CD14-positive monocyte (primary cell): ENCODE measurements around the gene USP34. TPM values are rescaled to one million over a fixed set of nuclear protein-coding genes. Genes with fewer than 3 reads are reported as not detected.

Experiments used
- DNase-seq, 3 donors: peaks; one replicate each; pipeline ENCODE4 v3.0.0-alpha.2; 2011 to 2022
- H2AFZ ChIP-seq: 2 replicates; pipeline ENCODE4 v1.6.0; 2012; ENCODE audit warnings: mild to moderate bottlenecking, low read depth, low read length, inconsistent platforms; ENCODE audit not compliant: insufficient read depth, poor library complexity, severe bottlenecking
- H3K27ac ChIP-seq, 2 donors: 1 replicate in 1 of 2; 2 replicates in 1 of 2; pipeline ENCODE4 v1.5.1; 2012 to 2013; ENCODE audit warnings: low read length in 2 of 2, control low read depth in 1 of 2, inconsistent platforms in 1 of 2, low read depth in 1 of 2, mild to moderate bottlenecking in 1 of 2
- H3K27me3 ChIP-seq, 2 donors: one replicate each; pipeline versions ENCODE4 v1.6.0 to v1.6.1; 2011 to 2013; ENCODE audit warnings: low read length in 2 of 2; ENCODE audit not compliant: control insufficient read depth in 2 of 2, insufficient read depth in 2 of 2
- H3K36me3 ChIP-seq, 2 donors: replicated peaks in 1 of 2; 1 replicate in 1 of 2; 2 replicates in 1 of 2; pipeline versions ENCODE4 v1.5.1 to v1.6.1; 2012 to 2013; ENCODE audit warnings: low read length in 2 of 2, control low read depth in 1 of 2, inconsistent platforms in 1 of 2, mild to moderate bottlenecking in 1 of 2; ENCODE audit not compliant: insufficient read depth in 2 of 2, control insufficient read depth in 1 of 2
- H3K4me1 ChIP-seq, 2 donors: 1 replicate in 1 of 2; 2 replicates in 1 of 2; pipeline versions ENCODE4 v1.5.1 to v1.6.1; 2012 to 2013; ENCODE audit warnings: low read length in 2 of 2, control low read depth in 1 of 2, inconsistent platforms in 1 of 2, mild to moderate bottlenecking in 1 of 2, moderate library complexity in 1 of 2; ENCODE audit not compliant: insufficient read depth in 2 of 2, control insufficient read depth in 1 of 2
- H3K4me2 ChIP-seq: replicated peaks from 2 replicates; pipeline ENCODE3; 2012; ENCODE audit warnings: low read length, moderate library complexity, mild to moderate bottlenecking; ENCODE audit not compliant: poor library complexity, severe bottlenecking; ENCODE audit errors: extremely low read depth
- H3K4me3 ChIP-seq, 3 experiments: fragments of 200-600 bp in 1 of 3; sonication (generic) in 1 of 3; replicated peaks in 1 of 3; 1 replicate in 2 of 3; 2 replicates in 1 of 3; pipeline ENCODE4 v1.5.1; 2011 to 2013; ENCODE audit warnings: low read length in 3 of 3, mild to moderate bottlenecking in 3 of 3, control low read depth in 2 of 3, low read depth in 2 of 3, inconsistent platforms in 1 of 3, moderate library complexity in 1 of 3
- H3K79me2 ChIP-seq: 2 replicates; pipeline ENCODE4 v1.6.0; 2012; ENCODE audit warnings: mild to moderate bottlenecking, control low read depth, inconsistent platforms, low read length, moderate library complexity; ENCODE audit not compliant: insufficient read depth
- H3K9ac ChIP-seq: 2 replicates; pipeline ENCODE4 v1.6.0; 2017; ENCODE audit warnings: low read length, mild to moderate bottlenecking; ENCODE audit not compliant: insufficient read depth, poor library complexity, severe bottlenecking
- H3K9me3 ChIP-seq, 2 donors: replicated peaks in 1 of 2; 1 replicate in 1 of 2; 2 replicates in 1 of 2; pipeline versions ENCODE4 v1.5.1 to v1.6.1; 2012 to 2013; ENCODE audit warnings: low read length in 2 of 2, control low read depth in 1 of 2; ENCODE audit not compliant: control insufficient read depth in 1 of 2, insufficient read depth in 1 of 2
- H4K20me1 ChIP-seq: 2 replicates; pipeline ENCODE4 v1.6.0; 2012; ENCODE audit warnings: mild to moderate bottlenecking, low read length, control low read depth, moderate library complexity; ENCODE audit not compliant: insufficient read depth
- H3K27ac Mint-ChIP-seq, 7 donors: one replicate each; pipeline ENCODE4 v1.8.0; 2020; ENCODE audit warnings: mild to moderate bottlenecking in 7 of 7, mixed read lengths in 7 of 7, moderate library complexity in 6 of 7, inconsistent platforms in 2 of 7
- H3K27me3 Mint-ChIP-seq, 3 donors: one replicate each; pipeline ENCODE4 v1.8.0; 2021 to 2022; ENCODE audit warnings: low read depth in 3 of 3, mild to moderate bottlenecking in 3 of 3, mixed read lengths in 3 of 3, moderate library complexity in 3 of 3, inconsistent platforms in 1 of 3
- H3K36me3 Mint-ChIP-seq, 2 donors: one replicate each; pipeline ENCODE4 v1.8.0; 2020; ENCODE audit warnings: mixed read lengths in 2 of 2, inconsistent platforms in 1 of 2, mild to moderate bottlenecking in 1 of 2
- H3K4me1 Mint-ChIP-seq: one replicate; pipeline ENCODE4 v1.8.0; 2020; ENCODE audit warnings: mild to moderate bottlenecking, mixed read lengths
- H3K4me3 Mint-ChIP-seq, 2 donors: one replicate each; pipeline ENCODE4 v1.8.0; 2020; ENCODE audit warnings: mild to moderate bottlenecking in 2 of 2, mixed read lengths in 2 of 2, moderate library complexity in 1 of 2
- H3K9me3 Mint-ChIP-seq, 7 donors: one replicate each; pipeline ENCODE4 v1.8.0; 2020 to 2022; ENCODE audit warnings: mixed read lengths in 7 of 7, mild to moderate bottlenecking in 6 of 7, moderate library complexity in 6 of 7, inconsistent platforms in 2 of 7
- WGBS: methylation state at CpG from one replicate; pipeline ENCODE4 v1.1.5; 2013; ENCODE audit warnings: missing lambda C conversion rate; ENCODE audit not compliant: insufficient coverage; 5-methylcytosine and 5-hydroxymethylcytosine counted together
- intact Hi-C, 2 donors: fragments of 100-400 bp; cut with micrococcal nuclease; formaldehyde crosslinking; loops; one replicate each; pipeline versions ENCODE4 v1.15.0 to v1.15.1; 2023
- polyA plus RNA-seq, 3 donors: library from polyadenylated mRNA; depleted of rRNA in 1 of 3; unstranded in 2 of 3; stranded (reverse) in 1 of 3; fragments of 300-500 nt in 2 of 3; fragments of >200 nt in 1 of 3; fragmentation: Illumina TruSeq in 2 of 3; gene quantifications; 1 replicate in 2 of 3; 2 replicates in 1 of 3; pipeline ENCODE4 v1.2.3, GENCODE V29; 2012 to 2021
- TF ChIP-seq, protein P1 (sequence below): fragments of 200-600 bp; IDR thresholded peaks from one replicate; pipeline ENCODE4 v1.8.0; 2022; ENCODE audit warnings: antibody characterized with exemption, mild to moderate bottlenecking

USP34 gene
- polyA plus RNA-seq, 3 donors: 2.8 to 47.2 (median 5.9) TPM

- no peaks in the 10 kb centered on the region for H3K9me3 ChIP-seq
- H3K36me3 ChIP-seq: no peaks in the 10 kb centered on the region
- peaks cover 100% of the 10 kb centered on the region for H4K20me1 ChIP-seq
- peaks cover 4 to 25% of the 10 kb centered on the region in 2 donors for H3K36me3 Mint-ChIP-seq
- no peaks in the 10 kb centered on the region for H3K4me1 ChIP-seq
- peaks cover 15% of the 10 kb centered on the region for H3K4me1 Mint-ChIP-seq
- DNase-seq: no peak
- no peak overlapping the region for H3K4me3 ChIP-seq
- H3K4me3 Mint-ChIP-seq: no peak overlapping the region
- intact Hi-C loops: no loop called here
- no peak overlapping the region for H3K9ac ChIP-seq
- no peaks in the 10 kb centered on the region for H3K27me3 Mint-ChIP-seq
- no CpG with 5 or more reads among the region's 5 CpGs for WGBS
- H3K4me2 ChIP-seq: no peak overlapping the region
- peak overlapping the region in 1 of 2 donors; percentile 36 for H3K27ac ChIP-seq
- peaks cover 100% of the 10 kb centered on the region for H3K79me2 ChIP-seq
- TF ChIP-seq, protein P1, sequence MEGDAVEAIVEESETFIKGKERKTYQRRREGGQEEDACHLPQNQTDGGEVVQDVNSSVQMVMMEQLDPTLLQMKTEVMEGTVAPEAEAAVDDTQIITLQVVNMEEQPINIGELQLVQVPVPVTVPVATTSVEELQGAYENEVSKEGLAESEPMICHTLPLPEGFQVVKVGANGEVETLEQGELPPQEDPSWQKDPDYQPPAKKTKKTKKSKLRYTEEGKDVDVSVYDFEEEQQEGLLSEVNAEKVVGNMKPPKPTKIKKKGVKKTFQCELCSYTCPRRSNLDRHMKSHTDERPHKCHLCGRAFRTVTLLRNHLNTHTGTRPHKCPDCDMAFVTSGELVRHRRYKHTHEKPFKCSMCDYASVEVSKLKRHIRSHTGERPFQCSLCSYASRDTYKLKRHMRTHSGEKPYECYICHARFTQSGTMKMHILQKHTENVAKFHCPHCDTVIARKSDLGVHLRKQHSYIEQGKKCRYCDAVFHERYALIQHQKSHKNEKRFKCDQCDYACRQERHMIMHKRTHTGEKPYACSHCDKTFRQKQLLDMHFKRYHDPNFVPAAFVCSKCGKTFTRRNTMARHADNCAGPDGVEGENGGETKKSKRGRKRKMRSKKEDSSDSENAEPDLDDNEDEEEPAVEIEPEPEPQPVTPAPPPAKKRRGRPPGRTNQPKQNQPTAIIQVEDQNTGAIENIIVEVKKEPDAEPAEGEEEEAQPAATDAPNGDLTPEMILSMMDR: no peak
- H3K27ac Mint-ChIP-seq: peak overlapping the region in 6 of 7 donors; percentile 30 to 82 (median 65)
- H3K9me3 Mint-ChIP-seq: peaks cover 0 to 3% (median 0%) of the 10 kb centered on the region in 7 donors
- H2AFZ ChIP-seq: no peak overlapping the region
- H3K27me3 ChIP-seq: no peaks in the 10 kb centered on the region
These were observed 16.5 kb downstream of the USP34 start for GRCh38 chr2:61454383-61454782.

DNA sequence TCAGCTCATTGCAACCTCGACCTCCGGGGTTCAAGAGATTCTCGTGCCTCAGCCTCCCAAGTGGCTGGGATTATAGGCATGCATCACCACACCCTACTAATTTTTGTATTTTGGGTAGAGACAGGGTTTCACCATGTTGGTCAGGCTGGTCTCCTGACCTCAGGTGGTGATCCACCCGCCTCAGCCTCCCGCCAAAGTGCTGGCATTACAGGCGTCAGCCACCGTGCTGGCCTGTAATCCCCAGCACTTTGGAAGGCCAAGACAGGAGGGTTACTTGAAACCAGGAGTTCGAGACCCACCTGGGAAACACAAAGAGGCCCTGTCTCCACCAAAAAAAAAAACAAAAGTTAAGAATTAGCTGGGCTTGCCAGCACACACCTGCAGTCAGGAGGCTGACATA lies 18.5 kb downstream of the USP34 start:
- Histone ChIP-seq H3K27me3 (no peaks in the 10 kb centered on the region), H3K4me1 (no peaks in the 10 kb centered on the region)
- peaks cover 4 to 21% of the 10 kb centered on the region in 2 donors for H3K36me3 Mint-ChIP-seq

More for the DNA sequence above, 18.5 kb downstream of the USP34 start:
- Mint-ChIP-seq H3K27ac (peak overlapping the region in 3 of 7 donors; percentile 14 to 68 (median 46)), H3K9me3 (peaks cover 0 to 3% (median 0%) of the 10 kb centered on the region in 7 donors), H3K4me1 (peaks cover 3% of the 10 kb centered on the region), H3K27me3 (no peaks in the 10 kb centered on the region), H3K4me3 (no peak overlapping the region)
- intact Hi-C loops: no loop called here
- Histone ChIP-seq H3K27ac (no peak overlapping the region), H4K20me1 (peaks cover 100% of the 10 kb centered on the region), H3K9me3 (no peaks in the 10 kb centered on the region), H3K79me2 (peaks cover 100% of the 10 kb centered on the region), H3K9ac (no peak overlapping the region), H3K4me3 (no peak overlapping the region), H3K4me2 (no peak overlapping the region), H2AFZ (no peak overlapping the region), H3K36me3 (no peaks in the 10 kb centered on the region)
- TF ChIP-seq, protein P1: no peak
- WGBS: 100% methylated on average over 5 of the region's 8 CpGs
- DNase-seq: no peak
